ENCODE measurements around the gene RBP2. TPM values are rescaled to one million over a fixed set of nuclear protein-coding genes. Genes with fewer than 3 reads are reported as not detected.

Gene RBP2
- total and polyA plus RNA-seq, 7 donors = 0.87 to 57.1 (median 6.0) TPM; not detected in 4

DNA sequence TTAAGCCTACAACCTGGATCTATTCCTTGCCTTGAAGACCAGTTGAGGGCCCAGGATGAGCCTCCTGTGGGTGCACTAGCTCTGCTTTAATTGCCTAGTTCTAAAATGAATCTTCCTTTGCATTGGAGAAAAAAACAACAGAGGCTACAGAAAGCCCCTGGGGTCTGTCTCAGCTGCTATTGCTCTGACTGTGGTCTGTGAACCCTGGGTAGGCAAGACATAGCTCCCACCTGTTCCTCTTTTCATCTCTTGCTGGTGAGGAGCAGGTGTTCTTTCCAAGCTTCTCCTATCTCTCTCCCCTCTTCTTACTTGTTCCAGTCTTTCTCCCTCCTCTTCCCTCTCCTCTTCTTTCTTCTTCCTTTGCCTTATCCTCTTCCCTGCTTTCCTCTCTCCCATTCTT lies 28.8 kb downstream of the RBP2 start:
- intact Hi-C loops (cut with DNase I) = no loop called here
- TF ChIP-seq, protein P1, sequence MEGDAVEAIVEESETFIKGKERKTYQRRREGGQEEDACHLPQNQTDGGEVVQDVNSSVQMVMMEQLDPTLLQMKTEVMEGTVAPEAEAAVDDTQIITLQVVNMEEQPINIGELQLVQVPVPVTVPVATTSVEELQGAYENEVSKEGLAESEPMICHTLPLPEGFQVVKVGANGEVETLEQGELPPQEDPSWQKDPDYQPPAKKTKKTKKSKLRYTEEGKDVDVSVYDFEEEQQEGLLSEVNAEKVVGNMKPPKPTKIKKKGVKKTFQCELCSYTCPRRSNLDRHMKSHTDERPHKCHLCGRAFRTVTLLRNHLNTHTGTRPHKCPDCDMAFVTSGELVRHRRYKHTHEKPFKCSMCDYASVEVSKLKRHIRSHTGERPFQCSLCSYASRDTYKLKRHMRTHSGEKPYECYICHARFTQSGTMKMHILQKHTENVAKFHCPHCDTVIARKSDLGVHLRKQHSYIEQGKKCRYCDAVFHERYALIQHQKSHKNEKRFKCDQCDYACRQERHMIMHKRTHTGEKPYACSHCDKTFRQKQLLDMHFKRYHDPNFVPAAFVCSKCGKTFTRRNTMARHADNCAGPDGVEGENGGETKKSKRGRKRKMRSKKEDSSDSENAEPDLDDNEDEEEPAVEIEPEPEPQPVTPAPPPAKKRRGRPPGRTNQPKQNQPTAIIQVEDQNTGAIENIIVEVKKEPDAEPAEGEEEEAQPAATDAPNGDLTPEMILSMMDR (IDR thresholded peaks at IDR 0.05) = no peak
- no peak for TF ChIP-seq POLR2AphosphoS5 (IDR thresholded peaks at IDR 0.05)
- no peak for TF ChIP-seq EP300 (IDR thresholded peaks at IDR 0.05)
- no peak for TF ChIP-seq POLR2A (IDR thresholded peaks at IDR 0.05)
- H3K27ac ChIP-seq = no peak overlapping the region

DNA sequence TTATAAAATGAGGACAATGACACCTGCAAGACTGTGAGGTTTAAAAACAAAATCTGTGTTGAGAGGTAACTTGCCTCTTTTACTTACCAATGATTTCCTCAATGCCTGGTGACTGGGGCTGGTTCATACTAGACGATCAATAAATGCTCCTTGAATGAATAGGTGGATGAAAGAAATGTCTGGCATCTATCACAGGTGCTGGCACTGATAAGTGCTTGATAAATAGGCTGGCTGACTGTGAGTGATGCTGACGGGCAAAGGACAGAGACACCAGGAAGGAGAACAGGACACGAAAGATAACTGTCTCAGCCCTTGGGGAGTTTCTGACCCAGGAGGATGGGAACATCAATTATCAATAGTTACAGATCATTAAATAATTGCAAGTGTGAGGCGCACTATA lies 31.9 kb downstream of the RBP2 start:
- intact Hi-C loops (cut with DNase I) = no loop called here
- no peak overlapping the region for H3K4me3 ChIP-seq
- H3K4me1 ChIP-seq = no peaks in the 10 kb centered on the region
- no peaks in the 10 kb centered on the region for H3K9me3 ChIP-seq
- 93 to 95% methylated on average over 4 of the region's 4 CpGs for WGBS, 2 donors
- H3K27ac ChIP-seq = no peak overlapping the region
- no peak for DNase-seq
- no peak for TF ChIP-seq POLR2A (IDR thresholded peaks at IDR 0.05)
- TF ChIP-seq, protein P1 (IDR thresholded peaks at IDR 0.05) = no peak
- TF ChIP-seq POLR2AphosphoS5 (IDR thresholded peaks at IDR 0.05) = no peak
- no peak for TF ChIP-seq EP300 (IDR thresholded peaks at IDR 0.05)
- H3K36me3 ChIP-seq = no peaks in the 10 kb centered on the region
- H3K27me3 ChIP-seq = no peaks in the 10 kb centered on the region

More for the DNA sequence above, 28.8 kb downstream of the RBP2 start:
- H3K9me3 ChIP-seq = no peaks in the 10 kb centered on the region
- no peak overlapping the region for H3K4me3 ChIP-seq
- no peaks in the 10 kb centered on the region for H3K27me3 ChIP-seq
- no peaks in the 10 kb centered on the region for H3K36me3 ChIP-seq
- H3K4me1 ChIP-seq = no peaks in the 10 kb centered on the region
- DNase-seq = no peak

- DNase-seq = no peak
- Histone ChIP-seq H3K4me3 (no peak overlapping the region), H3K27me3 (no peaks in the 10 kb centered on the region), H3K9me3 (no peaks in the 10 kb centered on the region), H3K36me3 (no peaks in the 10 kb centered on the region), H3K27ac (no peak overlapping the region), H3K4me1 (no peaks in the 10 kb centered on the region)
- intact Hi-C loops (cut with DNase I) = no loop called here
- TF ChIP-seq POLR2A (IDR thresholded peaks at IDR 0.05) (no peak), EP300 (IDR thresholded peaks at IDR 0.05) (no peak), POLR2AphosphoS5 (IDR thresholded peaks at IDR 0.05) (no peak)
- TF ChIP-seq, protein P1 (IDR thresholded peaks at IDR 0.05) = no peak
- WGBS, 2 donors = 94 to 96% methylated on average over 7 of the region's 7 CpGs
Observed at GRCh38 chr3:139443186-139443585, 33.1 kb downstream of the RBP2 start.

- Histone ChIP-seq H3K9me3 (no peaks in the 10 kb centered on the region), H3K27ac (no peak overlapping the region), H3K27me3 (no peaks in the 10 kb centered on the region), H3K36me3 (no peaks in the 10 kb centered on the region), H3K4me1 (no peaks in the 10 kb centered on the region), H3K4me3 (no peak overlapping the region)
- TF ChIP-seq, protein P1 (IDR thresholded peaks at IDR 0.05) = no peak
- TF ChIP-seq POLR2A (IDR thresholded peaks at IDR 0.05) = no peak
- TF ChIP-seq EP300 (IDR thresholded peaks at IDR 0.05) = no peak
- no peak for TF ChIP-seq POLR2AphosphoS5 (IDR thresholded peaks at IDR 0.05)
- 91 to 97% methylated on average over 1 of the region's 1 CpG for WGBS, 2 donors
- DNase-seq = no peak
- intact Hi-C loops (cut with DNase I) = no loop called here
Observed at GRCh38 chr3:139441656-139442055, 34.7 kb downstream of the RBP2 start.

All from sigmoid colon (tissue), 7 donors.